Stimulated activated CD4-positive, alpha-beta T cell treated with anti-CD3 and anti-CD28 coated beads, TNF-alpha, amount 100 ng/mL, for 24 hours (primary cell): Measurements from ENCODE around the gene ACP5.

Experiments used
- DNase-seq, 3 experiments: peaks; one replicate each; pipeline ENCODE4 v3.0.0-alpha.2; 2020; ENCODE audit warnings: low read depth in 3 of 3

Gene ACP5

GRCh38 chr19:11547929-11548700 lies 29.3 kb downstream of the ACP5 start:
- DNase-seq: no peak

DNA sequence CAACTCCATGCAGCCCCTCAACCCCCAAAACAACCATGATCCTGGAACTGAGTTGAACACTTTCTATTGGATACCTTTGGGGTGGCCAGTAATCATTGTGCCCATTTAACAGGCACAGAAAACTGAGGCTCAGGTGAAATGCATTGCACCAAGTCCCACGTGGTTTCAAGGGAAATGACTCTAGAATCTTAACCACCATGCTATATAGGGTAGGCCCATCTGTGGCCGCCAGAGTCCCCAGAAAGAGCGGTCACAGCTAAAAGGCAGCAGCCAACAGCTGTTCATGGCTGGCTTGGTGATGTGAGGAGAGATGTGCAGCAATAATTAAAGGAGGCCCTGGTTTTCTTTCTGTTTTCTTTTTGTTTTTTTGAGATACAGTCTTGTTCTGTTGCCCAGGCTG lies 36.2 kb downstream of the ACP5 start:
- no peak for DNase-seq

GRCh38 chr19:11540645-11541044 lies 36.8 kb downstream of the ACP5 start:
- no peak for DNase-seq

- no peak for DNase-seq
Measured at GRCh38 chr19:11539495-11540365, 37.7 kb downstream of the ACP5 start.

DNA sequence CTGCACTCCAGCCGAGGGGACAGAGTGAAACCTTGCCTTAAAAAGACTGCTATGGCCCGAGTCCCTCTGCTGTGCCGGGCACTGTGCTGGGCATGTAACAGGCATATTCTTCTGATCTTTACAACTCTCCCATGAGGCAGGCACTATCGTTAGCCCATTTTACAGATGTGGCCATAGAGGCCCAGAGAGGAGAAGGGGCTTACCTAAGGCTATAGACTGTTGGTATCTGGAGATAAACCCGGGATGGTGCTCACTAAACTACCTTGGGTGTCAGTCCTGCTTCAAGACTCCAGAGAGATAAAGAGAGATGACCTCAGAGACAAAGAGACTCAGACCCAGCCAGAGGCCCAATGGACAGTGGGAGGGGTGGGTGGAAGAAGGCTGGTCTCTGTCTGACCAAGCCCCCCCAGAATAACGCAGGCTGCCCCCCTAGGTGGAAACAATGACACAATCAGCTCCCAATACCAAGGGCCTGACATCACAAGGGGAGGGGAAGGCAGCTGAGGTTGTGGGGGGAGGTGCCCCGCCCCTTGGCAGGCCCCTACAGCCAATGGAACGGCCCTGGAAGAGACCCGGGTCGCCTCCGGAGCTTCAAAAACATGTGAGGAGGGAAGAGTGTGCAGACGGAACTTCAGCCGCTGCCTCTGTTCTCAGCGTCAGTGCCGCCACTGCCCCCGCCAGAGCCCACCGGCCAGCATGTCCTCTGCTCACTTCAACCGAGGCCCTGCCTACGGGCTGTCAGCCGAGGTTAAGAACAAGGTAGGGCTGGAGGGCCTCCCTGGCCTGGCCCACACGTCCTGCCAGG lies 39.0 kb downstream of the ACP5 start, which contains the start of gene CNN1:
Gene CNN1 (plus strand): TSS at position 620 of the 805 bp plus-strand sequence. CDS start 77 bp downstream, at position 697.
- DNase-seq: no peak

DNA sequence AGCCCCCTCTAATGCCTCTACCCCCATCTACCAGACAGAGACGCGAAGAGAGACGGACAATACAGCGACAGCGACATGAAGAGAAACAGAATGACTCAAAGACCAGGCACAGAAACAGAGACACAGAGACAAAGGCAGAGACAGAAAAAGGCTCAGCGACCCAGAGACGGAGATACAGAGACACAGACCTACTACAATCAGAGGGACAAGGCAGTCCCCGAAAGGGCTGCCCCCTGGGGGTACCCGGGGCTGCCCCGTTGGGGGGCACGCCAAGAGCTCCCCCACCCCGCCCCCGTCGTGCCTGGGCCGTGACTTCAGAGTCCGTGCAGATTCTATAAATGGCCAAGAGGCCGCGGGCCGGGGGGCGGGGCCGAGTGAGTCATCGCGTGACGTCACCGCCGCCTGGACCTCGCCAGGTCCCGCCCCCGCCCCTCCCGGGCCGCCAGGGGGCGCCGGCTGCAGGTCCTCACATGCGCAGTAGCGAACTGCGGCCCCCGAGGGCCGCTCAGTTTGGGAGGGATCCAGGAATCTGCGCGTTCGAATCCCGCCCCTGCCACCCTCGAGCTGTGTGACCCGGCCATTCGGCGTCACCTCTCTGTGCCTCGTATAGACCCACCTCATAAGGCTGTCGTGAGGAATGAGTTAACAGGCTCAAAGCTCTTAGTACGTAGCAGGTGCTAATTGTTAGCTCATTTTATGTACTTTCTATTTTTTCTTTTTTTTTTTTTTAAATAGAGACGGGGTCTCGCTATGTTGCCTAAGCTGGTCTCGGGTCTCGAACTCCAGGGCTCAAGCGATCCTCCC lies 41.5 kb downstream of the ACP5 start:
- DNase-seq: peak; percentile 72 to 86 (median 75)

- no peak for DNase-seq
Measured at GRCh38 chr19:11534948-11535347, 42.5 kb downstream of the ACP5 start.

- DNase-seq: no peak
Measured at GRCh38 chr19:11534538-11534937, 42.9 kb downstream of the ACP5 start.

- DNase-seq: peak in 1 of 3 experiments; percentile 54
Measured at GRCh38 chr19:11530432-11530831, 47.0 kb downstream of the ACP5 start.

- peak; percentile 84 to 95 (median 93) for DNase-seq
Measured at GRCh38 chr19:11528551-11529341, 48.7 kb downstream of the ACP5 start, which contains the start of gene ECSIT. ECSIT (minus strand) TSS chr19:11529134; CDS start chr19:11519170, 9,964 bp downstream.
